H9 (cell line): ENCODE data around the gene TECTB. TPM values are rescaled to one million over a fixed set of nuclear protein-coding genes. Genes with fewer than 3 reads are reported as not detected.

Experiments used
- DNase-seq: peaks from one replicate; pipeline ENCODE4 v3.0.0-alpha.2; 2017
- H2AFZ ChIP-seq: one replicate; pipeline ENCODE4 v1.6.1; 2013; ENCODE audit warnings: mild to moderate bottlenecking, low read length, control low read depth, moderate library complexity
- H2AK5ac ChIP-seq: 2 replicates; pipeline ENCODE4 v1.6.1; 2013; ENCODE audit warnings: low read length, control low read depth, mixed read lengths; ENCODE audit not compliant: insufficient read length
- H2BK120ac ChIP-seq: one replicate; pipeline ENCODE4 v1.6.1; 2013; ENCODE audit warnings: low read depth, mild to moderate bottlenecking, low read length, control low read depth, inconsistent platforms; ENCODE audit not compliant: poor library complexity, severe bottlenecking
- H2BK12ac ChIP-seq: 2 replicates; pipeline ENCODE4 v1.6.1; 2013; ENCODE audit warnings: low read length, control low read depth, mixed read lengths, low read depth; ENCODE audit not compliant: insufficient read length
- H2BK15ac ChIP-seq: 2 replicates; pipeline ENCODE4 v1.6.1; 2013; ENCODE audit warnings: low read depth, low read length, control low read depth
- H2BK20ac ChIP-seq: one replicate; pipeline ENCODE4 v1.6.1; 2013; ENCODE audit warnings: low read depth, mild to moderate bottlenecking, low read length, control low read depth, inconsistent platforms; ENCODE audit not compliant: poor library complexity, severe bottlenecking
- H2BK5ac ChIP-seq: 2 replicates; pipeline ENCODE4 v1.6.1; 2013; ENCODE audit warnings: low read length, control low read depth, mixed read lengths; ENCODE audit not compliant: insufficient read length
- H3K14ac ChIP-seq: 2 replicates; pipeline ENCODE4 v1.6.1; 2013; ENCODE audit warnings: low read length, control low read depth; ENCODE audit not compliant: insufficient read depth
- H3K18ac ChIP-seq: 2 replicates; pipeline ENCODE4 v1.6.1; 2013; ENCODE audit warnings: low read depth, mild to moderate bottlenecking, mixed read lengths, low read length, control low read depth; ENCODE audit not compliant: insufficient read length
- H3K23ac ChIP-seq: 2 replicates; pipeline ENCODE4 v1.6.1; 2013; ENCODE audit warnings: low read length, control low read depth, mixed read lengths, low read depth; ENCODE audit not compliant: insufficient read length
- H3K23me2 ChIP-seq: 2 replicates; pipeline ENCODE4 v1.6.1; 2013; ENCODE audit warnings: low read depth, mild to moderate bottlenecking, mixed read lengths, low read length, control low read depth; ENCODE audit not compliant: insufficient read length, poor library complexity, severe bottlenecking
- H3K27ac ChIP-seq: 2 replicates; pipeline ENCODE4 v1.5.1; 2013; ENCODE audit warnings: low read length, control low read depth, mixed read lengths, low read depth; ENCODE audit not compliant: insufficient read length
- H3K27me3 ChIP-seq: 2 replicates; pipeline ENCODE4 v1.6.1; 2013; ENCODE audit warnings: low read length, control low read depth, inconsistent platforms; ENCODE audit not compliant: insufficient read depth
- H3K4ac ChIP-seq: 2 replicates; pipeline ENCODE4 v1.6.1; 2013; ENCODE audit warnings: low read depth, mild to moderate bottlenecking, control low read depth, inconsistent platforms, low read length, moderate library complexity
- H3K4me1 ChIP-seq: 2 replicates; pipeline ENCODE4 v1.6.1; 2013; ENCODE audit warnings: low read length, control low read depth, inconsistent platforms; ENCODE audit not compliant: insufficient read depth
- H3K4me2 ChIP-seq: 2 replicates; pipeline ENCODE4 v1.6.1; 2013; ENCODE audit warnings: low read length, control low read depth, mixed read lengths; ENCODE audit not compliant: insufficient read length, insufficient read depth
- H3K56ac ChIP-seq: 2 replicates; pipeline ENCODE4 v1.6.1; 2013; ENCODE audit warnings: low read depth, mild to moderate bottlenecking, mixed read lengths, low read length, control low read depth; ENCODE audit not compliant: insufficient read length
- H3K79me1 ChIP-seq: 2 replicates; pipeline ENCODE4 v1.6.1; 2013; ENCODE audit warnings: low read depth, mild to moderate bottlenecking, moderate library complexity, low read length, control low read depth, inconsistent platforms; ENCODE audit not compliant: insufficient read depth, poor library complexity, severe bottlenecking
- H3K79me2 ChIP-seq: 2 replicates; pipeline ENCODE4 v1.6.1; 2013; ENCODE audit warnings: low read length, control low read depth, inconsistent platforms; ENCODE audit not compliant: insufficient read depth
- H3K9ac ChIP-seq: 2 replicates; pipeline ENCODE4 v1.6.1; 2013; ENCODE audit warnings: low read length, control low read depth, mixed read lengths; ENCODE audit not compliant: insufficient read length; ENCODE audit errors: extremely low read depth
- H3K9me3 ChIP-seq: one replicate; pipeline ENCODE4 v1.6.1; 2013; ENCODE audit warnings: low read depth, low read length, inconsistent platforms; ENCODE audit not compliant: control insufficient read depth
- H3T11ph ChIP-seq: one replicate; pipeline ENCODE4 v1.6.1; 2013; ENCODE audit warnings: mild to moderate bottlenecking, low read length, control low read depth, inconsistent platforms
- H4K20me1 ChIP-seq: one replicate; pipeline ENCODE4 v1.6.1; 2013; ENCODE audit not compliant: control insufficient read depth, insufficient read length, insufficient read depth
- H4K5ac ChIP-seq: 2 replicates; pipeline ENCODE4 v1.6.1; 2013; ENCODE audit warnings: low read depth, mild to moderate bottlenecking, mixed read lengths, low read length, control low read depth; ENCODE audit not compliant: insufficient read length
- H4K8ac ChIP-seq: replicated peaks from 2 replicates; pipeline ENCODE4 v1.6.1; 2013; ENCODE audit warnings: low read length, control low read depth, mixed read lengths, low read depth; ENCODE audit not compliant: insufficient read length
- H4K91ac ChIP-seq: 2 replicates; pipeline ENCODE4 v1.6.1; 2013; ENCODE audit warnings: low read depth, mild to moderate bottlenecking, moderate library complexity, mixed read lengths, low read length, control low read depth; ENCODE audit not compliant: insufficient read length
- H3K27ac Mint-ChIP-seq, 3 experiments: 2 replicates in 2 of 3; 3 replicates in 1 of 3; pipeline ENCODE4 v1.8.0; 2020 to 2021; ENCODE audit warnings: mixed read lengths in 3 of 3, mild to moderate bottlenecking in 1 of 3, moderate library complexity in 1 of 3
- H3K27me3 Mint-ChIP-seq: 2 replicates; pipeline ENCODE4 v1.8.0; 2021; ENCODE audit warnings: low read depth, mild to moderate bottlenecking, moderate library complexity, mixed read lengths
- H3K36me3 Mint-ChIP-seq, 3 experiments: 2 replicates in 2 of 3; 3 replicates in 1 of 3; pipeline ENCODE4 v1.8.0; 2020 to 2021; ENCODE audit warnings: low read depth in 3 of 3, mixed read lengths in 3 of 3; ENCODE audit not compliant: insufficient read depth in 1 of 3
- H3K4me1 Mint-ChIP-seq, 2 experiments: 2 replicates each; pipeline ENCODE4 v1.8.0; 2020; ENCODE audit warnings: mixed read lengths in 2 of 2
- H3K4me3 Mint-ChIP-seq, 2 experiments: 2 replicates in 1 of 2; 3 replicates in 1 of 2; pipeline ENCODE4 v1.8.0; 2020 to 2021; ENCODE audit warnings: mild to moderate bottlenecking in 2 of 2, mixed read lengths in 2 of 2, moderate library complexity in 1 of 2
- H3K9me3 Mint-ChIP-seq, 2 experiments: 2 replicates in 1 of 2; 3 replicates in 1 of 2; pipeline ENCODE4 v1.8.0; 2020; ENCODE audit warnings: mild to moderate bottlenecking in 2 of 2, mixed read lengths in 2 of 2, moderate library complexity in 1 of 2
- CTCF ChIP-seq: fragments of 200-600 bp; sonication (generic); conservative IDR thresholded peaks from 3 replicates; pipeline ENCODE4 v1.8.0; 2021; ENCODE audit warnings: antibody characterized with exemption, mild to moderate bottlenecking
- WGBS: extraction: QIAGEN DNeasy Blood & Tissue Kit; methylation state at CpG from one replicate; pipeline ENCODE4 v1.1.7; 2013; ENCODE audit warnings: missing lambda C conversion rate, low lambda C conversion rate, mixed read lengths; ENCODE audit not compliant: insufficient read length; ENCODE audit errors: extremely low coverage; 5-methylcytosine and 5-hydroxymethylcytosine counted together
- total RNA-seq: library from RNA; stranded (reverse); gene quantifications from 2 replicates; pipeline ENCODE4 v1.2.1, GENCODE V29; 2021

TECTB gene
- total RNA-seq, 1 experiment from 2014 or later = not detected

GRCh38 chr10:112235920-112236319 lies 47.3 kb upstream of the TECTB start:
- H3K56ac ChIP-seq = no peak overlapping the region
- no peak for TF ChIP-seq CTCF
- H3K9ac ChIP-seq = no peak overlapping the region
- H3K9me3 ChIP-seq = no peaks in the 10 kb centered on the region
- H3K23me2 ChIP-seq = no peaks in the 10 kb centered on the region
- no peak overlapping the region for H2BK120ac ChIP-seq
- no peak overlapping the region for H3K23ac ChIP-seq
- H3K27me3 ChIP-seq = no peaks in the 10 kb centered on the region
- H2BK20ac ChIP-seq = no peak overlapping the region
- Mint-ChIP-seq H3K9me3 (peaks cover 10 to 13% of the 10 kb centered on the region in 2 experiments), H3K4me1 (peaks cover 32 to 36% of the 10 kb centered on the region in 2 experiments), H3K36me3 (peaks cover 0 to 5% (median 0%) of the 10 kb centered on the region in 3 experiments; a peak in 1 of 7 replicates), H3K27me3 (peaks cover 2% of the 10 kb centered on the region), H3K27ac (no peak overlapping the region), H3K4me3 (no peak overlapping the region)
- no peak overlapping the region for H3T11ph ChIP-seq
- no peak overlapping the region for H3K18ac ChIP-seq
- no peak overlapping the region for H2AK5ac ChIP-seq
- no peak overlapping the region for H3K27ac ChIP-seq
- no peak overlapping the region for H2AFZ ChIP-seq
- no peak for DNase-seq
- no peaks in the 10 kb centered on the region for H3K79me2 ChIP-seq
- H3K4me1 ChIP-seq = no peaks in the 10 kb centered on the region; the same call in 1 of the 2 replicates
- no peak overlapping the region for H2BK5ac ChIP-seq
- no peak overlapping the region for H3K14ac ChIP-seq
- no peak overlapping the region for H3K4me2 ChIP-seq
- no peak overlapping the region for H2BK15ac ChIP-seq
- no peak overlapping the region for H4K5ac ChIP-seq
- no peak overlapping the region for H2BK12ac ChIP-seq
- no CpG with 5 or more reads among the region's 4 CpGs for WGBS
- no peaks in the 10 kb centered on the region for H4K20me1 ChIP-seq
- H3K4ac ChIP-seq = no peak overlapping the region
- no peak overlapping the region for H4K91ac ChIP-seq
- no peak overlapping the region for H4K8ac ChIP-seq
- no peaks in the 10 kb centered on the region for H3K79me1 ChIP-seq
